Mucosa of descending colon (tissue), 3 donors: ENCODE data around the gene FRZB. TPM values are rescaled to one million over a fixed set of nuclear protein-coding genes. Genes with fewer than 3 reads are reported as not detected.

ENCODE experiments used
- ATAC-seq: fragments of 200-7000 bp; cut with Tn5 transposase; one replicate; pipeline ENCODE4 v1.9.1; 2020; ENCODE audit warnings: mild to moderate bottlenecking, moderate library complexity
- DNase-seq, 3 donors: peaks; one replicate each; pipeline ENCODE4 v3.0.0-alpha.2; 2020
- H3K36me3 ChIP-seq: fragments of 200-600 bp; one replicate; pipeline ENCODE4 v1.8.0; 2021; ENCODE audit warnings: low read depth, mild to moderate bottlenecking
- H3K4me1 ChIP-seq: fragments of 200-600 bp; one replicate; pipeline ENCODE4 v1.8.0; 2021; ENCODE audit warnings: low read depth, mild to moderate bottlenecking
- H3K4me3 ChIP-seq: fragments of 200-600 bp; one replicate; pipeline ENCODE4 v1.8.0; 2021; ENCODE audit warnings: mild to moderate bottlenecking
- H3K9me3 ChIP-seq: fragments of 200-600 bp; one replicate; pipeline ENCODE4 v1.8.0; 2021; ENCODE audit warnings: mild to moderate bottlenecking
- intact Hi-C, 2 donors: fragments of 100-400 bp; cut with DNase I in 1 of 2; cut with micrococcal nuclease in 1 of 2; formaldehyde crosslinking; loops; one replicate each; pipeline versions ENCODE4 v1.11.0 to v1.11.1; 2022; cut with DNase I, micrococcal nuclease
- total RNA-seq, 3 donors: library from RNA; stranded (reverse); fragmentation: NEBNext Ultra II Directional in 2 of 3; extraction: Animal tissue kit (Norgen Biotek cat#: 25700) in 2 of 3; gene quantifications; one replicate each; pipeline versions ENCODE4 v1.2.1 to v1.2.4, GENCODE V29; 2021 to 2023
- TF ChIP-seq, protein P1 (sequence below): fragments of 200-600 bp; IDR thresholded peaks from one replicate; pipeline ENCODE4 v1.8.0; 2022; ENCODE audit warnings: antibody characterized with exemption, mild to moderate bottlenecking
- donor health status: DM: no; HTN: no; CAD: no; lungs with moderate emphysema.
- donor health status: DM: no; HTN: no; CAD: no.
- donor health status: DM: no; HTN: yes; CAD: no.

Gene FRZB
- total RNA-seq, 3 donors from 2014 or later = 5.9 to 15.7 (median 8.9) TPM

DNA sequence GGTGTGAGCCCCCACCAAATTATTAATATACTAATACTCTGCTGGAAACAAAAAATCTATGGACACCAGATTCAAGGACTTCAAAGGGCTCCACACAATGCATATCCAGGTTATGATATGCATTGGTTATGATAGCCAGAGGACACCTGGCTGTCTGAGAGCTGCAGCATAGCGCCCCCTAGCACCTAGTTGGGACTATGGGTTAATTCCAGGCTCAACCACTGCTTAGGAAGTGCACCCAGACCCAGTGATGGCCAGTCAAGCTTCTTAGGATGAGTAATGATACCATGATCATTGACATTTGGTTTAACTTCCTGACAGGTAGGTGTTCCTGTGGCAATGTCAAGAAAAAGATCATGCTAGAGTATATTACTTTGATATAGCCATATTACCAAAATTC is 3.8 kb upstream of the FRZB start:
- H3K9me3 ChIP-seq = no peaks in the 10 kb centered on the region
- H3K4me3 ChIP-seq = no peak overlapping the region
- ATAC-seq = peak; percentile 65
- DNase-seq = peak in 2 of 3 donors; percentile 32 to 41
- no peaks in the 10 kb centered on the region for H3K36me3 ChIP-seq
- intact Hi-C loops = no loop called here
- peaks cover 9% of the 10 kb centered on the region for H3K4me1 ChIP-seq
- TF ChIP-seq, protein P1, sequence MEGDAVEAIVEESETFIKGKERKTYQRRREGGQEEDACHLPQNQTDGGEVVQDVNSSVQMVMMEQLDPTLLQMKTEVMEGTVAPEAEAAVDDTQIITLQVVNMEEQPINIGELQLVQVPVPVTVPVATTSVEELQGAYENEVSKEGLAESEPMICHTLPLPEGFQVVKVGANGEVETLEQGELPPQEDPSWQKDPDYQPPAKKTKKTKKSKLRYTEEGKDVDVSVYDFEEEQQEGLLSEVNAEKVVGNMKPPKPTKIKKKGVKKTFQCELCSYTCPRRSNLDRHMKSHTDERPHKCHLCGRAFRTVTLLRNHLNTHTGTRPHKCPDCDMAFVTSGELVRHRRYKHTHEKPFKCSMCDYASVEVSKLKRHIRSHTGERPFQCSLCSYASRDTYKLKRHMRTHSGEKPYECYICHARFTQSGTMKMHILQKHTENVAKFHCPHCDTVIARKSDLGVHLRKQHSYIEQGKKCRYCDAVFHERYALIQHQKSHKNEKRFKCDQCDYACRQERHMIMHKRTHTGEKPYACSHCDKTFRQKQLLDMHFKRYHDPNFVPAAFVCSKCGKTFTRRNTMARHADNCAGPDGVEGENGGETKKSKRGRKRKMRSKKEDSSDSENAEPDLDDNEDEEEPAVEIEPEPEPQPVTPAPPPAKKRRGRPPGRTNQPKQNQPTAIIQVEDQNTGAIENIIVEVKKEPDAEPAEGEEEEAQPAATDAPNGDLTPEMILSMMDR = no peak

- no peaks in the 10 kb centered on the region for H3K36me3 ChIP-seq
- no peaks in the 10 kb centered on the region for H3K9me3 ChIP-seq
- H3K4me1 ChIP-seq = peaks cover 9% of the 10 kb centered on the region
- DNase-seq (peak; percentile 35 to 60 (median 48)), ATAC-seq (peak; percentile 59)
- H3K4me3 ChIP-seq = no peak overlapping the region
- TF ChIP-seq, protein P1 = no peak
- intact Hi-C loops = no loop called here
Measured at GRCh38 chr2:182868054-182868796, 1.8 kb upstream of the FRZB start.

GRCh38 chr2:182867426-182868053 is 1.1 kb upstream of the FRZB start:
- no peak for DNase-seq
- H3K4me3 ChIP-seq = no peak overlapping the region
- TF ChIP-seq, protein P1 = no peak
- peaks cover 9% of the 10 kb centered on the region for H3K4me1 ChIP-seq
- H3K9me3 ChIP-seq = no peaks in the 10 kb centered on the region
- H3K36me3 ChIP-seq = no peaks in the 10 kb centered on the region
- intact Hi-C loops = no loop called here
- ATAC-seq = no peak

DNA sequence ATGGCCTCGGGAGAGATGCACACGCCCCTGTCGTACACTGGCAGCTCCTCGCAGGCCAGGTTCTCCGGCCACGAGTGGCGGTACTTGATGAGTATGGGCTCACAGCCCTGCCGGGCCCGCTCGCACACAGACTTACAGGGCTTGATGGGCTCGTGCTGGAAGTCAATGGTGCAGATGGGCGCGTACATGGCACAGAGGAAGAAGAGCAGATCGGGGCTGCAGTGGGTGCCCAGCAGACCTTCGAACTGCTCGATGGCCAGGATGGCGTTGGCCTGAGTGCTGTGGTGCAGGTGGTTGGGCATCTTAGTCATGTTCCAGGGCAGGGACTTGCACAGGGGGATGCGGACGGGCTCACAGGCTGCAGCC is 359 bp downstream of the FRZB start:
- intact Hi-C loops = no loop called here
- DNase-seq (peak; percentile 10 to 48 (median 29)), ATAC-seq (peak; percentile 9)
- peaks cover 9% of the 10 kb centered on the region for H3K4me1 ChIP-seq
- H3K9me3 ChIP-seq = no peaks in the 10 kb centered on the region
- no peak overlapping the region for H3K4me3 ChIP-seq
- TF ChIP-seq, protein P1 = no peak
- H3K36me3 ChIP-seq = no peaks in the 10 kb centered on the region

DNA sequence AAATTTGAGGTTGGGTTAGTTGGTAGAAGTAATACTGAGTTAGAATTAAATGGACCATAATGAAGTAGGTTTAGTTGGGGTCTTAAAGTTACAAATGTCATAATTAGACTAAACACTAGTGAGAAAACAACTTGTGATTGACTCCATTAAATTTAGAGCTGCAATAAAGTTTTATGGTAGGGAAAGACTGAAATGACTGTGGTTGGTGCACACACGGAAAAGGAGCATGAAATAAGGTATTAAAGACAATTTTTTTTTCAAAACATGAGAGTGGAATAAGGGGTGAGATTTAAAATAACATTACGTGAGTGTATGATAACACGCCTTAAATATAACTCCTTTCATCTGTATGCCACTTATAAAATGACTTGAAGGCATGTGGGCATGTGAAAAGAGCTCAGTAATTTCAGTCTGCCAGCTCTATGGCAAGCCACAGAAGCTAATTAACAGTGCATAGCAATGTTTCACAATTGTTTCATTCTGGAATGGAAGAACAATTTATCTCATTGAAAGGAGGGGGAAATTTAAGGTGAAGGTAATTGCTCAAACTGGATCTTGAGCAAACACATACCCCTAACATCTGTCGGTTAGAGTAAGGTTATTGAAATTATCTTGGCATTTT is 1.4 kb downstream of the FRZB start:
- no peaks in the 10 kb centered on the region for H3K36me3 ChIP-seq
- H3K9me3 ChIP-seq = no peaks in the 10 kb centered on the region
- DNase-seq (no peak), ATAC-seq (no peak)
- intact Hi-C loops = no loop called here
- H3K4me3 ChIP-seq = no peak overlapping the region
- H3K4me1 ChIP-seq = peaks cover 9% of the 10 kb centered on the region
- TF ChIP-seq, protein P1 = no peak
